ENCODE results near the gene METTL21C.

The METTL21C gene

DNA sequence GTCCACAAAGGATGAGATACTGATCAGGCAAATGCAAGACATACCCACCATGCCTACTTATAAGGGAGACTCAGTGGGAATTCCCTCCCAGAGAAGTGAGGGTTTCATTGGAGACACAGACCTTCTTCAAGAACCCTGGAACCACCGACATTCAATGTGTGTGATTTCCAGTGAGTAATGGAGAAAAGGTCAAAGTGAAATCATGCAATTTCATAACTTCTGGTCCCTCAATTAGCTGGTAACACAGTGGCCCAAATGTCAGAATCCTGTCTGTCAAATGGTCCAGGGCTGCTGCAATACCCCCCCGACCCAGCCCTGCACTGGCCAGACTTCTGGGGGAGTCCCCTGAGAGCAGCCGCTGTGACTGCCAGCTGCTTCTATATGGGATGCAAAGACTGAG is 4.7 kb upstream of the METTL21C start:
- ATAC-seq: no peak
- TF ChIP-seq, protein P1, sequence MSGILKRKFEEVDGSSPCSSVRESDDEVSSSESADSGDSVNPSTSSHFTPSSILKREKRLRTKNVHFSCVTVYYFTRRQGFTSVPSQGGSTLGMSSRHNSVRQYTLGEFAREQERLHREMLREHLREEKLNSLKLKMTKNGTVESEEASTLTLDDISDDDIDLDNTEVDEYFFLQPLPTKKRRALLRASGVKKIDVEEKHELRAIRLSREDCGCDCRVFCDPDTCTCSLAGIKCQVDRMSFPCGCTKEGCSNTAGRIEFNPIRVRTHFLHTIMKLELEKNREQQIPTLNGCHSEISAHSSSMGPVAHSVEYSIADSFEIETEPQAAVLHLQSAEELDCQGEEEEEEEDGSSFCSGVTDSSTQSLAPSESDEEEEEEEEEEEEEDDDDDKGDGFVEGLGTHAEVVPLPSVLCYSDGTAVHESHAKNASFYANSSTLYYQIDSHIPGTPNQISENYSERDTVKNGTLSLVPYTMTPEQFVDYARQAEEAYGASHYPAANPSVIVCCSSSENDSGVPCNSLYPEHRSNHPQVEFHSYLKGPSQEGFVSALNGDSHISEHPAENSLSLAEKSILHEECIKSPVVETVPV (CRISPR knock-in tag; IDR thresholded peaks at IDR 0.05): no peak
- TF ChIP-seq SNAI2 (CRISPR knock-in tag; IDR thresholded peaks at IDR 0.05) (no peak), ZFP3 (CRISPR knock-in tag; IDR thresholded peaks at IDR 0.05) (no peak), ZNF70 (CRISPR knock-in tag; IDR thresholded peaks at IDR 0.05) (no peak), ZNF565 (CRISPR knock-in tag; conservative IDR thresholded peaks at IDR 0.05; ENCODE audit: low read depth) (no peak), TOX (CRISPR knock-in tag; IDR thresholded peaks at IDR 0.05; ENCODE audit: borderline replicate concordance) (no peak)

DNA sequence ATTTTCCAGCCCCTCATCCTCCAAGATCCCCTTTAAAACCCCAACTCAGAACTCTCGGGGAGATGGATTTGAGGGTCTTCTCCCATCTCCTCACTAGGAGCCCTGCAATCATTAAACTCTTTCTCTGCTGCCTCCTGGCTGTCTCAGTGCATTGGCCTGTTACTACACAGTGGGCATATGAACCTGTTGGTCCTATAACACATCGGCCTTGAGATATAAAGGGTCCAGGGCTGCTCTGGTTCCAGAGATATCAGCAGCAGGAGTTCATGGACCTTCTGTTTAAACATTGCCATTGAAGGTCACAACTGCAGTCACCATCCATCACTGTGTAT is 3.8 kb upstream of the METTL21C start:
- no peak for ATAC-seq
- no peak for TF ChIP-seq ISL1 (CRISPR knock-in tag; IDR thresholded peaks at IDR 0.05)
- no peak for TF ChIP-seq TCF4 (CRISPR knock-in tag; IDR thresholded peaks at IDR 0.05; ENCODE audit: borderline replicate concordance)
- no peak for TF ChIP-seq ZNF565 (CRISPR knock-in tag; conservative IDR thresholded peaks at IDR 0.05; ENCODE audit: low read depth)
- TF ChIP-seq ZFP3 (CRISPR knock-in tag; IDR thresholded peaks at IDR 0.05): no peak
- no peak for TF ChIP-seq RARB (CRISPR knock-in tag; IDR thresholded peaks at IDR 0.05)
- TF ChIP-seq, protein P2, sequence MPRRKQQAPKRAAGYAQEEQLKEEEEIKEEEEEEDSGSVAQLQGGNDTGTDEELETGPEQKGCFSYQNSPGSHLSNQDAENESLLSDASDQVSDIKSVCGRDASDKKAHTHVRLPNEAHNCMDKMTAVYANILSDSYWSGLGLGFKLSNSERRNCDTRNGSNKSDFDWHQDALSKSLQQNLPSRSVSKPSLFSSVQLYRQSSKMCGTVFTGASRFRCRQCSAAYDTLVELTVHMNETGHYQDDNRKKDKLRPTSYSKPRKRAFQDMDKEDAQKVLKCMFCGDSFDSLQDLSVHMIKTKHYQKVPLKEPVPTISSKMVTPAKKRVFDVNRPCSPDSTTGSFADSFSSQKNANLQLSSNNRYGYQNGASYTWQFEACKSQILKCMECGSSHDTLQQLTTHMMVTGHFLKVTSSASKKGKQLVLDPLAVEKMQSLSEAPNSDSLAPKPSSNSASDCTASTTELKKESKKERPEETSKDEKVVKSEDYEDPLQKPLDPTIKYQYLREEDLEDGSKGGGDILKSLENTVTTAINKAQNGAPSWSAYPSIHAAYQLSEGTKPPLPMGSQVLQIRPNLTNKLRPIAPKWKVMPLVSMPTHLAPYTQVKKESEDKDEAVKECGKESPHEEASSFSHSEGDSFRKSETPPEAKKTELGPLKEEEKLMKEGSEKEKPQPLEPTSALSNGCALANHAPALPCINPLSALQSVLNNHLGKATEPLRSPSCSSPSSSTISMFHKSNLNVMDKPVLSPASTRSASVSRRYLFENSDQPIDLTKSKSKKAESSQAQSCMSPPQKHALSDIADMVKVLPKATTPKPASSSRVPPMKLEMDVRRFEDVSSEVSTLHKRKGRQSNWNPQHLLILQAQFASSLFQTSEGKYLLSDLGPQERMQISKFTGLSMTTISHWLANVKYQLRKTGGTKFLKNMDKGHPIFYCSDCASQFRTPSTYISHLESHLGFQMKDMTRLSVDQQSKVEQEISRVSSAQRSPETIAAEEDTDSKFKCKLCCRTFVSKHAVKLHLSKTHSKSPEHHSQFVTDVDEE (CRISPR knock-in tag; IDR thresholded peaks at IDR 0.05): no peak
- TF ChIP-seq ZNF70 (CRISPR knock-in tag; IDR thresholded peaks at IDR 0.05): no peak
- no peak for TF ChIP-seq GLIS3 (CRISPR knock-in tag; IDR thresholded peaks at IDR 0.05)
- no peak for TF ChIP-seq ZNF8 (CRISPR knock-in tag; IDR thresholded peaks at IDR 0.05)
- TF ChIP-seq OSR1 (CRISPR knock-in tag; IDR thresholded peaks at IDR 0.05): no peak

- ATAC-seq: no peak
- TF ChIP-seq PATZ1 (CRISPR knock-in tag; IDR thresholded peaks at IDR 0.05; ENCODE audit: borderline replicate concordance): no peak
- no peak for TF ChIP-seq ZNF565 (CRISPR knock-in tag; conservative IDR thresholded peaks at IDR 0.05; ENCODE audit: low read depth)
- TF ChIP-seq ZC3H10 (CRISPR knock-in tag; IDR thresholded peaks at IDR 0.05): no peak
- TF ChIP-seq, protein P2 (CRISPR knock-in tag; IDR thresholded peaks at IDR 0.05): no peak
- TF ChIP-seq CREB5 (CRISPR knock-in tag; IDR thresholded peaks at IDR 0.05; ENCODE audit: low read depth): no peak
- TF ChIP-seq ZNF70 (CRISPR knock-in tag; IDR thresholded peaks at IDR 0.05): no peak
- TF ChIP-seq CSDC2 (CRISPR knock-in tag; IDR thresholded peaks at IDR 0.05): no peak
- no peak for TF ChIP-seq SNAI2 (CRISPR knock-in tag; IDR thresholded peaks at IDR 0.05)
- TF ChIP-seq GLIS3 (CRISPR knock-in tag; IDR thresholded peaks at IDR 0.05): no peak
- TF ChIP-seq ESRRG (CRISPR knock-in tag; IDR thresholded peaks at IDR 0.05): no peak
- TF ChIP-seq ZNF8 (CRISPR knock-in tag; IDR thresholded peaks at IDR 0.05): no peak
- TF ChIP-seq BACH2 (CRISPR knock-in tag; IDR thresholded peaks at IDR 0.05; ENCODE audit: borderline replicate concordance): no peak
- no peak for TF ChIP-seq PPARA (CRISPR knock-in tag; IDR thresholded peaks at IDR 0.05; ENCODE audit: borderline replicate concordance)
- no peak for TF ChIP-seq ZFP3 (CRISPR knock-in tag; IDR thresholded peaks at IDR 0.05)
- no peak for TF ChIP-seq ZFP30 (CRISPR knock-in tag; IDR thresholded peaks at IDR 0.05)
- TF ChIP-seq, protein P3, sequence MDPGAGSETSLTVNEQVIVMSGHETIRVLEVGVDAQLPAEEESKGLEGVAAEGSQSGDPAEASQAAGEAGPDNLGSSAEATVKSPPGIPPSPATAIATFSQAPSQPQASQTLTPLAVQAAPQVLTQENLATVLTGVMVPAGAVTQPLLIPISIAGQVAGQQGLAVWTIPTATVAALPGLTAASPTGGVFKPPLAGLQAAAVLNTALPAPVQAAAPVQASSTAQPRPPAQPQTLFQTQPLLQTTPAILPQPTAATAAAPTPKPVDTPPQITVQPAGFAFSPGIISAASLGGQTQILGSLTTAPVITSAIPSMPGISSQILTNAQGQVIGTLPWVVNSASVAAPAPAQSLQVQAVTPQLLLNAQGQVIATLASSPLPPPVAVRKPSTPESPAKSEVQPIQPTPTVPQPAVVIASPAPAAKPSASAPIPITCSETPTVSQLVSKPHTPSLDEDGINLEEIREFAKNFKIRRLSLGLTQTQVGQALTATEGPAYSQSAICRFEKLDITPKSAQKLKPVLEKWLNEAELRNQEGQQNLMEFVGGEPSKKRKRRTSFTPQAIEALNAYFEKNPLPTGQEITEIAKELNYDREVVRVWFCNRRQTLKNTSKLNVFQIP (CRISPR knock-in tag; IDR thresholded peaks at IDR 0.05; ENCODE audit: borderline replicate concordance, low read depth): no peak
- TF ChIP-seq RARB (CRISPR knock-in tag; IDR thresholded peaks at IDR 0.05): no peak
- TF ChIP-seq ARNTL (CRISPR knock-in tag; IDR thresholded peaks at IDR 0.05; ENCODE audit: borderline replicate concordance, low read depth): no peak
- no peak for TF ChIP-seq TOX (CRISPR knock-in tag; IDR thresholded peaks at IDR 0.05; ENCODE audit: borderline replicate concordance)
- TF ChIP-seq, protein P1 (CRISPR knock-in tag; IDR thresholded peaks at IDR 0.05): no peak
These were observed 3.2 kb upstream of the METTL21C start for GRCh38 chr13:102697929-102698648.

Data from SK-N-SH treated with all-trans-retinoic acid at 6 μM for 48 hours (cell line).